OCI-LY7 (cell line): ENCODE measurements around the gene PDIA6.

Source experiments
- EZH2phosphoT487 ChIP-seq: fragments of 200-600 bp; sonication (generic); IDR thresholded peaks from 2 replicates; pipeline ENCODE4 v1.6.1; 2018; ENCODE audit warnings: low read depth, borderline replicate concordance, mild to moderate bottlenecking, mixed run types, antibody characterized with exemption, low read length, moderate library complexity, mixed read lengths
- TF ChIP-seq, protein P1 (sequence below): fragments of 200-600 bp; sonication (generic); conservative IDR thresholded peaks from 2 replicates; pipeline ENCODE4 v1.5.1; 2014; ENCODE audit warnings: mild to moderate bottlenecking, antibody characterized with exemption, low read length, moderate library complexity, mixed read lengths

DNA sequence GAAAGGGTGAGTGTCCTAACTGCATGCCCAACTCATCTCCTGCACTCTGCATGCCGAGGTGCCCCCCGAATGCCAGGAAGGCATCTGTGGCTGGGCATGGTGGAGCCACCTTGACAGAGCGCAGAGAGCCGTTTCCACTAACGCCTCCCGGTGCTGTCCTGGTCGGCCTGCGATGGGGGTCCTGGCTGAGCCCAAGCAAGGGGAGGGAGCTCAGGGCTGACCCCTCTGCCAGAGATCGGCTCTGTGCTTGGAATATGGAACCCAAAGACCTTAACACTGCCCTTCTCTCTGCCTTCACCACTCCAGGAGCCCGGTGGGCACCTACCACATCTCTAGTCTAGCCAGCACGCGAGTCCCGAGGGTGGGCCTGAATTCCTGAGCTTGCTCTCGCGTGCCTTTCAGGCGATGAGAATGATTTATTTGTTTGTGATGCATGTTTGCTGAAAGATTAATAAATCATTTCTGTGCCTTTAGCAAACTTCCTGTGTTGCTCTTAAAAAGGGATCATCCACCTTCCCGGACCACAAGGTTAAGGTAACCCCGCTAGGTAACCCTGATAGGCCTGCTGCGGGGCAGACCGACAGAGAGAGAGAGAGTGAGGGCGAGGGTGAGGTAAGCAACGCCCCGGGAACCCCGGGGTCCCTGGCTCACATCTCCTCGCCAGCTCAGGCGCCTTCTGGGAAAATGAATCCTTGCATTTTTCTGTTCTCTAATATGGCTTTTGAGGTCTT lies 35.3 kb downstream of the PDIA6 start:
- TF ChIP-seq, protein P1, sequence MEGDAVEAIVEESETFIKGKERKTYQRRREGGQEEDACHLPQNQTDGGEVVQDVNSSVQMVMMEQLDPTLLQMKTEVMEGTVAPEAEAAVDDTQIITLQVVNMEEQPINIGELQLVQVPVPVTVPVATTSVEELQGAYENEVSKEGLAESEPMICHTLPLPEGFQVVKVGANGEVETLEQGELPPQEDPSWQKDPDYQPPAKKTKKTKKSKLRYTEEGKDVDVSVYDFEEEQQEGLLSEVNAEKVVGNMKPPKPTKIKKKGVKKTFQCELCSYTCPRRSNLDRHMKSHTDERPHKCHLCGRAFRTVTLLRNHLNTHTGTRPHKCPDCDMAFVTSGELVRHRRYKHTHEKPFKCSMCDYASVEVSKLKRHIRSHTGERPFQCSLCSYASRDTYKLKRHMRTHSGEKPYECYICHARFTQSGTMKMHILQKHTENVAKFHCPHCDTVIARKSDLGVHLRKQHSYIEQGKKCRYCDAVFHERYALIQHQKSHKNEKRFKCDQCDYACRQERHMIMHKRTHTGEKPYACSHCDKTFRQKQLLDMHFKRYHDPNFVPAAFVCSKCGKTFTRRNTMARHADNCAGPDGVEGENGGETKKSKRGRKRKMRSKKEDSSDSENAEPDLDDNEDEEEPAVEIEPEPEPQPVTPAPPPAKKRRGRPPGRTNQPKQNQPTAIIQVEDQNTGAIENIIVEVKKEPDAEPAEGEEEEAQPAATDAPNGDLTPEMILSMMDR: no peak
- TF ChIP-seq EZH2phosphoT487: no peak
